ENCODE results near the gene TMEM117. TPM values are rescaled to one million over a fixed set of nuclear protein-coding genes. Genes with fewer than 3 reads are reported as not detected.

Gene TMEM117
- 1.2 and 8.2 TPM in 2 replicates for total RNA-seq (2014; rRNA removed; shearing (Covaris generic))

- DNase-seq (ENCODE audit: low read depth in 1 of 2, low spot score in 2 of 2): peak; percentile 59 to 75
Measured at GRCh38 chr12:43835656-43836474, at the start of gene TMEM117. TMEM117 (plus strand) TSS chr12:43836081.

DNA sequence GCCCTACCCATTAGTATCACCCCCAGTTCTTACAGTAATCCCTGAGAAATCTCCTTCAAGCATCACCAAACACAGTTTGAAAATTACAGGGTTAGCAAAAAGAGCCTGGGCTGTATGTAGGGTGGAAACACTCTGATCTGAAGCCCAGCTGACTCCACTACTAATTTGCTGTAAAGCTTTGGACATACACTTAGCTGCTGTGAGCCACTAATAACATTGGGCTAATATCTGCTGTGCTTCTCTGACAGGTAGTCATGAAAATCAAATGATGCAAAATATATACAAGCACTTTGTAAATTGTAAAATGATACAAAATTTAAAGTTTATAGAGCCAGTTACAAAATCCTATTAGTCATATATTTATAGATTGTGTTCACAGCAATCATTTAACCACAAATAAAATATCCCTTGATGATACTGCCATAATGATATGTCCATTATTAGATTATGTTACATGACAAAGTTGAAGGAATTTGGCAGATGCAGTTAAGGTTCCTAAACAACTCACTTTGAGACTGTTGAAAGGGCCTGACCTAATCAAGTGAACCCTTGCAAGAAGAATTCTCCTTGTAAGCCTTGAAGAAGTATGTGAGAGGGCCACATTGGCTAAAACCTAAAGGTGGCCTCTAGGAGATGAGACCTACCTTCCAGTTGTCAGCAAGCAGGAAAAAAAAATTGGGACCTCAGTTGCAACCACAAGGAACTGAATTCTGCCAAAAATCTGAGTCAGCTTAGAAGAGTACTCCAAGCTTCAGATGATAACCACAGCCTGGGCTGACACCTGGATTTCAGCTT lies 48.8 kb upstream of the TMEM117 start:
- H3K27me3 ChIP-seq (replicated peaks): no peaks in the 10 kb centered on the region
- no peaks in the 10 kb centered on the region for H3K4me1 ChIP-seq (replicated peaks)
- peaks cover 22% of the 10 kb centered on the region for H3K36me3 ChIP-seq
- H3K27ac ChIP-seq: no peak overlapping the region
- no peak for DNase-seq (ENCODE audit: low read depth in 1 of 2, low spot score in 2 of 2)
- H3K4me3 ChIP-seq: no peak overlapping the region
- H3K9me3 ChIP-seq (replicated peaks): no peaks in the 10 kb centered on the region

More at GRCh38 chr12:43835656-43836474, at the start of gene TMEM117:
- Histone ChIP-seq H3K4me1 (replicated peaks) (peaks cover 11% of the 10 kb centered on the region; the same call in 1 of the 2 replicates), H3K9me3 (replicated peaks) (0 out of 2 replicates have a peak, but pooled peaks cover 4% of the 10 kb centered on the region), H3K36me3 (peaks cover 4% of the 10 kb centered on the region), H3K27ac (peak within 1 kb of the TSS; percentile 69), H3K27me3 (replicated peaks) (peaks cover 4% of the 10 kb centered on the region), H3K4me3 (peak within 1 kb of the TSS; percentile 93)

DNA sequence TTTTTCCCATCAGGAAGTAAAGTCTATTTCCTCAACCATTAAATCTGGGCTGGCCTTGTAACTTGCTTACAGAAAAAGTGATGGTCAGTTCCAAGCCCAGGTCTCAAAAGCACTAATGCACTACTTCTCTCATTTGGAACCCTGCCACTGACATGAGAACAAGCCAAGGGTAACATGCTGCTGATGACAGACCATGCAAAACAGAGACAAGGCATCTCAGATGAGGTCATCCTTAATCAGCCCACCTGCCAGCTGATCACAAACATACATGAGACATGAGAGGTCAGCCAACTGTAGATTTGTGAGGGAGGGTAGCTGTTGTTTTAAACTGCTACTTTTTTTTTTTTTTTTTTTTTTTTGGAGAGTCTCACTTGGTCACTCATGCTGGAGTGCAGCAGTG lies 45.9 kb upstream of the TMEM117 start:
- Histone ChIP-seq H3K36me3 (peaks cover 5% of the 10 kb centered on the region), H3K27ac (no peak overlapping the region), H3K9me3 (replicated peaks) (no peaks in the 10 kb centered on the region), H3K4me1 (replicated peaks) (no peaks in the 10 kb centered on the region), H3K4me3 (no peak overlapping the region), H3K27me3 (replicated peaks) (no peaks in the 10 kb centered on the region)
- DNase-seq (ENCODE audit: low read depth in 1 of 2, low spot score in 2 of 2): no peak

DNA sequence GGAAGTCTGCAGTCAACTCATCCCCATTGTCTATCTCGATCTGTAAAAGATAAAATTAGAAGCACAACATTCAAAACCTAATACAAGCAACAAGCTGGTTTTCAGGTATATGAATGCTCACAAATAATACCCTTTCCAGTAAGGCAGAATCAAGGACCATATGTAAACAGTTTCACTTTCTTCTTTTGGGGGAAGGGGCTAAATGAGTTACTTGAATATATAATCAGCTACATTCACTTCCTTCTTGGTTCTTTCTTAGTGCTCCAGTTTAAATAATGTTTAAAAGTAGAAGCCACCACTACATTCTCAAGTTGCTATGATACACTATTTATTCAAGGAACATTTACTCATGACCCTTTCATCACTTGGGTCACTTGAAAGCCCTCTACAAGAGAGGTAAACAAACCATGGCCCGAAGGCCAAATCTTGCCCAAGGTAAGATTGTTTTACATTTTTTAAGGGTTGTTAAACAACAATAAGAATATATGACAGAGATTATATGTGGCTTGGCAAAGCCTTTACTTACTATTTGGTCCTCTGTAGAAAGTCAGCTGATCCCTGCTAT lies 40.1 kb upstream of the TMEM117 start:
- DNase-seq (ENCODE audit: low read depth in 1 of 2, low spot score in 2 of 2): no peak
- H3K4me1 ChIP-seq (replicated peaks): no peaks in the 10 kb centered on the region
- H3K4me3 ChIP-seq: no peak overlapping the region
- no peaks in the 10 kb centered on the region for H3K9me3 ChIP-seq (replicated peaks)
- no peak overlapping the region for H3K27ac ChIP-seq
- no peaks in the 10 kb centered on the region for H3K27me3 ChIP-seq (replicated peaks)
- H3K36me3 ChIP-seq: peaks cover 58% of the 10 kb centered on the region

- no peaks in the 10 kb centered on the region for H3K9me3 ChIP-seq (replicated peaks)
- no peak overlapping the region for H3K4me3 ChIP-seq
- no peaks in the 10 kb centered on the region for H3K27me3 ChIP-seq (replicated peaks)
- H3K4me1 ChIP-seq (replicated peaks): no peaks in the 10 kb centered on the region
- H3K36me3 ChIP-seq: peaks cover 75% of the 10 kb centered on the region
- H3K27ac ChIP-seq: no peak overlapping the region; the same call in 1 of the 2 replicates
- no peak for DNase-seq (ENCODE audit: low read depth in 1 of 2, low spot score in 2 of 2)
Measured at GRCh38 chr12:43797561-43798217, 38.2 kb upstream of the TMEM117 start.

DNA sequence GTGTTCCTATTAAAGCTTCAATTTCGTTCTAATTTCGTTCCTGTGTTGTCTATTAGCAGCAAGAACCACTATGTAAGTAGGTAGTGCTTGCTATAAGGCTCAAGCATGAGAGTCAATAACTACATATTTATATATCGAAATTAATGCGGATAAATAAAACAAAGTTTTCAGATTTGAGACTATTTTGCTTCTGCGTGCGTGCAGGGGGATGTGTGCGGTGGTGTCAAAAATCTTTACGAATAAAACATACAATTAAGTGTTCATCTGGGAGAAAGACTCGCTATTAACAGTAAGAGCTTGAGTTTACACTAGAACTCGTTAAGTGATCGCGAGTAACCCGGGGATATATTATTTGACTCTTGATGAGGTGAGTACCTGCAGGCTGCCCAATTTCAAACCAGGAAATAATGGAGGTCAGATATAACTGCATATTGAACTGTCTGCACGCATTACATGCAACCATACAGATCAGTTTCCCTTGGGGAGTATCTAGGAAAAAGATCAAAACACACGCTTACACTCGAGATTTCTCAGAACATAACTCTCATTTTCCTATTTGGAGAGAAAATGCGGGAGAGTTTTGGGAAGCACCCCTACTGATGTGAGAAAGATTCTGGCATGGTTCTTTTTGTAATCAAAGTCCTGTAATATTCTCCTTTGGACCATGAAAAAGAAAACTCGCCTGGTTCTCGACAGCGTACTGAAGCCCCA lies 30.6 kb upstream of the TMEM117 start:
- no peaks in the 10 kb centered on the region for H3K27me3 ChIP-seq (replicated peaks)
- no peak for DNase-seq (ENCODE audit: low read depth in 1 of 2, low spot score in 2 of 2)
- H3K27ac ChIP-seq: peak overlapping the region; percentile 95; the same call in 1 of the 2 replicates
- no peaks in the 10 kb centered on the region for H3K9me3 ChIP-seq (replicated peaks)
- peaks cover 9% of the 10 kb centered on the region for H3K4me1 ChIP-seq (replicated peaks)
- H3K36me3 ChIP-seq: peaks cover 42% of the 10 kb centered on the region
- H3K4me3 ChIP-seq: peak overlapping the region; percentile 92

GRCh38 chr12:43805860-43806736 lies 29.8 kb upstream of the TMEM117 start, which contains the start of gene TWF1:
TWF1 (minus strand) TSS chr12:43806317; CDS start chr12:43806245, 72 bp downstream.
- H3K4me3 ChIP-seq: peak within 1 kb of the TSS; percentile 92
- peak; percentile 77 to 87 for DNase-seq (ENCODE audit: low read depth in 1 of 2, low spot score in 2 of 2)
- peaks cover 9% of the 10 kb centered on the region for H3K4me1 ChIP-seq (replicated peaks)
- no peaks in the 10 kb centered on the region for H3K9me3 ChIP-seq (replicated peaks)
- peak within 1 kb of the TSS; percentile 95 for H3K27ac ChIP-seq
- no peaks in the 10 kb centered on the region for H3K27me3 ChIP-seq (replicated peaks)
- peaks cover 34% of the 10 kb centered on the region for H3K36me3 ChIP-seq

GRCh38 chr12:43806737-43807072 lies 29.2 kb upstream of the TMEM117 start:
- Histone ChIP-seq H3K9me3 (replicated peaks) (no peaks in the 10 kb centered on the region), H3K27ac (peak overlapping the region; percentile 95), H3K4me1 (replicated peaks) (peaks cover 9% of the 10 kb centered on the region), H3K36me3 (peaks cover 28% of the 10 kb centered on the region), H3K4me3 (peak overlapping the region; percentile 92), H3K27me3 (replicated peaks) (no peaks in the 10 kb centered on the region; the same call in 1 of the 2 replicates)
- no peak for DNase-seq (ENCODE audit: low read depth in 1 of 2, low spot score in 2 of 2)

DNA sequence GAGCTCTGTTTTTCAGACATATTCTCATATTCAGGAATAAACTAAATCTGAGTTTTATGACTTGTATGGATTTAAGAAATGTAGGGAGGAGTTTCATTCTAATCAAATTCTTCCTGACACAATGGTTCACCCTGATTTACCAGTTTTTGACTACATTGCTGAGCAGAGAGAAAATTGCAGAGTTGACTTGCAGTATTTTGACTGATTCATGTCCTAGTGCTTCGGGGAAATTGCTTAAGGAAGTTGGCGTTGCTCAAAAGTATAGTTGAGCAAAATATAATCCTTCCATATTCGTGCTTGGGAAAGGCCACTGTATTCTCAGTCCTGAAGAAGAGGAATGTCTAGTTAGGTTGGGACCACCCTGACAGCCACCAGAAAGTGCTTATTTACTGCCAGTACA lies 28.5 kb upstream of the TMEM117 start:
- Histone ChIP-seq H3K9me3 (replicated peaks) (no peaks in the 10 kb centered on the region), H3K4me1 (replicated peaks) (peaks cover 9% of the 10 kb centered on the region), H3K27ac (no peak overlapping the region), H3K36me3 (peaks cover 21% of the 10 kb centered on the region), H3K4me3 (no peak overlapping the region), H3K27me3 (replicated peaks) (no peaks in the 10 kb centered on the region; the same call in 1 of the 2 replicates)
- peak in 1 of 2 experiments; percentile 7 for DNase-seq (ENCODE audit: low read depth in 1 of 2, low spot score in 2 of 2)

DNA sequence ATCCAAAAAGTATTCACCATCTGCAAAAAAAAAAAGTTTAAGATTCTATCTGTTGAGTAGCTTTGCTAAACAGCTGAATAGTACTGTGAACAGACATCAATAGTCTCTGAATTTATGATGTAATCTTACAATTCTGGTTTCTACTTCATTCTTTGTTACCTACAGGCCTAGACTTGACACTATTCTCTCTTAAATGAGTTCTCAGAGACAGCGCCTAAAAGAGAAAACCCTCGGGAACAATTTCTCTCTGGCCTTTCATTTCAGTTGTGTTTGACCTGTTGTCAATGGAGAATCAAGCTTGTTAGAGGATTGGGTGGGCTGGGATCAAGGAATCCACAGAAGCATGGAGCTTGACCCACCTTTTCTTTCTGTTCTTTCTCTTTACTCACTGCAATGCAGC lies 23.8 kb upstream of the TMEM117 start:
- Histone ChIP-seq H3K4me1 (replicated peaks) (peaks cover 9% of the 10 kb centered on the region), H3K9me3 (replicated peaks) (no peaks in the 10 kb centered on the region)
- no peak for DNase-seq (ENCODE audit: low read depth in 1 of 2, low spot score in 2 of 2)

DNA sequence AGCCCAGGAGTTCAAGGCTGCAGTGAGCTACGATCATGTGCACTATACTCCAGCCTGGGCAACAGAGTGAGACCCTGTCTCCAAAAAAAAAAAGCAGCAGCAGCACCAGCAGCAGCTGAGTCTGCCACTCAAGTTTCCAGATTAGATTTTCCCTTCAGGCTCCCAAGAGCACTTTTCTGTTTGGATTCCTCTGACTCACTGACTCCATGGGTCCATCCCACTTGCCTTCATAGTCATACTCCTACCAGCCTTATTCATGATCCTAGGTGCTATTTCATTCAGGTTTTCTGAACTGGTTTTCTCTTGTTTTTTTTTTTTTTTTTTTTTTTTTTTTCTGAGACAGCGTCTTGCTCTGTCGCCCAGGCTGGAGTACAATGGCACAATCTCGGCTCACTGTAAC lies 23.0 kb upstream of the TMEM117 start:
- Histone ChIP-seq H3K4me1 (replicated peaks) (peaks cover 2% of the 10 kb centered on the region; the same call in 1 of the 2 replicates), H3K27ac (no peak overlapping the region), H3K9me3 (replicated peaks) (no peaks in the 10 kb centered on the region), H3K36me3 (no peaks in the 10 kb centered on the region), H3K27me3 (replicated peaks) (no peaks in the 10 kb centered on the region; the same call in 1 of the 2 replicates), H3K4me3 (no peak overlapping the region)
- DNase-seq (ENCODE audit: low read depth in 1 of 2, low spot score in 2 of 2): no peak

More for the DNA sequence above, 23.8 kb upstream of the TMEM117 start:
- no peaks in the 10 kb centered on the region for H3K36me3 ChIP-seq
- no peak overlapping the region for H3K27ac ChIP-seq
- no peaks in the 10 kb centered on the region; the same call in 1 of the 2 replicates for H3K27me3 ChIP-seq (replicated peaks)
- H3K4me3 ChIP-seq: no peak overlapping the region

GRCh38 chr12:43815416-43815815 lies 20.5 kb upstream of the TMEM117 start:
- H3K27me3 ChIP-seq (replicated peaks): no peaks in the 10 kb centered on the region; the same call in 1 of the 2 replicates
- no peaks in the 10 kb centered on the region for H3K4me1 ChIP-seq (replicated peaks)
- DNase-seq (ENCODE audit: low read depth in 1 of 2, low spot score in 2 of 2): no peak
- H3K27ac ChIP-seq: no peak overlapping the region
- H3K4me3 ChIP-seq: no peak overlapping the region
- no peaks in the 10 kb centered on the region for H3K36me3 ChIP-seq
- H3K9me3 ChIP-seq (replicated peaks): no peaks in the 10 kb centered on the region

All from SJSA1 (cell line).